SJCRH30 (cell line): Measurements from ENCODE around the gene RRP8. TPM values are rescaled to one million over a fixed set of nuclear protein-coding genes. Genes with fewer than 3 reads are reported as not detected.

ENCODE experiments used
- DNase-seq, 2 experiments: peaks; one replicate each; pipeline ENCODE4 v3.0.0-alpha.2; 2015 to 2020
- H3K27ac ChIP-seq: fragments of 250-450 bp; sonication (Bioruptor Pico); 2 replicates; pipeline ENCODE4 v1.5.1; 2020; ENCODE audit warnings: mild to moderate bottlenecking, moderate library complexity
- H3K27me3 ChIP-seq: fragments of 250-450 bp; sonication (Bioruptor Pico); 2 replicates; pipeline ENCODE4 v1.5.1; 2020; ENCODE audit warnings: mild to moderate bottlenecking, moderate library complexity
- H3K36me3 ChIP-seq: fragments of 250-450 bp; sonication (Bioruptor Pico); 2 replicates; pipeline ENCODE4 v1.5.1; 2020; ENCODE audit warnings: mild to moderate bottlenecking, moderate library complexity
- H3K4me1 ChIP-seq: fragments of 250-450 bp; sonication (Bioruptor Pico); 2 replicates; pipeline ENCODE4 v1.5.1; 2020; ENCODE audit warnings: mild to moderate bottlenecking, moderate library complexity
- H3K4me3 ChIP-seq: fragments of 250-450 bp; sonication (Bioruptor Pico); 2 replicates; pipeline ENCODE4 v1.5.1; 2020; ENCODE audit warnings: mild to moderate bottlenecking, moderate library complexity
- H3K9me3 ChIP-seq: fragments of 250-450 bp; sonication (Bioruptor Pico); replicated peaks from 2 replicates; pipeline ENCODE4 v1.5.1; 2020; ENCODE audit warnings: mild to moderate bottlenecking, moderate library complexity
- total RNA-seq: library from RNA; depleted of rRNA; stranded (reverse); fragments of >200 nt; shearing (Covaris generic); gene quantifications from 2 replicates; pipeline ENCODE4 v1.2.3, GENCODE V29; 2014

RRP8 gene
- total RNA-seq, 1 experiment from 2014 or later, result 15.9 TPM

- H3K27ac ChIP-seq, result no peak overlapping the region
- H3K27me3 ChIP-seq, result no peaks in the 10 kb centered on the region
- H3K36me3 ChIP-seq, result peaks cover 9% of the 10 kb centered on the region
- no peak overlapping the region for H3K4me3 ChIP-seq
- H3K4me1 ChIP-seq, result no peaks in the 10 kb centered on the region
- peaks cover 6% of the 10 kb centered on the region; the same call in 1 of the 2 replicates for H3K9me3 ChIP-seq
- DNase-seq, result no peak
These were observed 18.9 kb downstream of the RRP8 start for GRCh38 chr11:6584528-6584927.

- Histone ChIP-seq H3K9me3 (peaks cover 6% of the 10 kb centered on the region; the same call in 1 of the 2 replicates), H3K27me3 (no peaks in the 10 kb centered on the region), H3K4me1 (no peaks in the 10 kb centered on the region), H3K27ac (no peak overlapping the region), H3K4me3 (no peak overlapping the region), H3K36me3 (peaks cover 9% of the 10 kb centered on the region)
- no peak for DNase-seq
These were observed 19.8 kb downstream of the RRP8 start for GRCh38 chr11:6583584-6583983.

- DNase-seq, result no peak
- H3K27ac ChIP-seq, result no peak overlapping the region
- no peaks in the 10 kb centered on the region for H3K27me3 ChIP-seq
- H3K4me1 ChIP-seq, result peaks cover 8% of the 10 kb centered on the region; the same call in 1 of the 2 replicates
- no peak overlapping the region for H3K4me3 ChIP-seq
- peaks cover 2% of the 10 kb centered on the region; the same call in 1 of the 2 replicates for H3K9me3 ChIP-seq
- H3K36me3 ChIP-seq, result peaks cover 6% of the 10 kb centered on the region; the same call in 1 of the 2 replicates
These were observed 23.7 kb downstream of the RRP8 start for GRCh38 chr11:6579681-6580080.

GRCh38 chr11:6578134-6578533, 25.3 kb downstream of the RRP8 start:
- Histone ChIP-seq H3K4me3 (no peak overlapping the region), H3K27ac (no peak overlapping the region), H3K36me3 (no peaks in the 10 kb centered on the region), H3K9me3 (no peaks in the 10 kb centered on the region), H3K4me1 (peaks cover 8% of the 10 kb centered on the region; the same call in 1 of the 2 replicates), H3K27me3 (no peaks in the 10 kb centered on the region)
- no peak for DNase-seq

GRCh38 chr11:6576471-6577373, 26.7 kb downstream of the RRP8 start:
- Histone ChIP-seq H3K4me1 (peaks cover 8% of the 10 kb centered on the region; the same call in 1 of the 2 replicates), H3K27me3 (no peaks in the 10 kb centered on the region), H3K36me3 (no peaks in the 10 kb centered on the region), H3K9me3 (no peaks in the 10 kb centered on the region), H3K27ac (no peak overlapping the region), H3K4me3 (no peak overlapping the region)
- DNase-seq, result peak; percentile 58 to 76

- no peak for DNase-seq
- peaks cover 8% of the 10 kb centered on the region; the same call in 1 of the 2 replicates for H3K4me1 ChIP-seq
- no peak overlapping the region for H3K27ac ChIP-seq
These were observed 28.4 kb downstream of the RRP8 start for GRCh38 chr11:6574816-6575715.

GRCh38 chr11:6572215-6572614, 31.2 kb downstream of the RRP8 start:
- Histone ChIP-seq H3K36me3 (no peaks in the 10 kb centered on the region; the same call in 1 of the 2 replicates), H3K9me3 (no peaks in the 10 kb centered on the region), H3K27me3 (no peaks in the 10 kb centered on the region), H3K27ac (no peak overlapping the region), H3K4me1 (peaks cover 4% of the 10 kb centered on the region), H3K4me3 (no peak overlapping the region)
- DNase-seq, result no peak

More at GRCh38 chr11:6574816-6575715, 28.4 kb downstream of the RRP8 start:
- Histone ChIP-seq H3K27me3 (no peaks in the 10 kb centered on the region), H3K9me3 (no peaks in the 10 kb centered on the region), H3K4me3 (no peak overlapping the region), H3K36me3 (no peaks in the 10 kb centered on the region; the same call in 1 of the 2 replicates)

- Histone ChIP-seq H3K4me1 (no peaks in the 10 kb centered on the region; the same call in 1 of the 2 replicates), H3K9me3 (no peaks in the 10 kb centered on the region), H3K36me3 (no peaks in the 10 kb centered on the region; the same call in 1 of the 2 replicates), H3K4me3 (no peak overlapping the region), H3K27ac (no peak overlapping the region), H3K27me3 (no peaks in the 10 kb centered on the region)
- no peak for DNase-seq
These were observed 31.9 kb downstream of the RRP8 start for GRCh38 chr11:6571434-6572008.

- H3K4me1 ChIP-seq, result no peaks in the 10 kb centered on the region; the same call in 1 of the 2 replicates
- H3K27ac ChIP-seq, result no peak overlapping the region
- H3K4me3 ChIP-seq, result no peak overlapping the region
- no peaks in the 10 kb centered on the region for H3K9me3 ChIP-seq
- H3K36me3 ChIP-seq, result no peaks in the 10 kb centered on the region; the same call in 1 of the 2 replicates
- no peaks in the 10 kb centered on the region for H3K27me3 ChIP-seq
- DNase-seq, result no peak
These were observed 32.6 kb downstream of the RRP8 start for GRCh38 chr11:6570691-6571427.

GRCh38 chr11:6569706-6570105, 33.7 kb downstream of the RRP8 start:
- H3K9me3 ChIP-seq, result no peaks in the 10 kb centered on the region
- no peaks in the 10 kb centered on the region for H3K27me3 ChIP-seq
- H3K36me3 ChIP-seq, result no peaks in the 10 kb centered on the region; the same call in 1 of the 2 replicates
- no peak overlapping the region for H3K27ac ChIP-seq
- no peak for DNase-seq
- no peaks in the 10 kb centered on the region; the same call in 1 of the 2 replicates for H3K4me1 ChIP-seq
- no peak overlapping the region for H3K4me3 ChIP-seq

GRCh38 chr11:6568191-6568918, 35.1 kb downstream of the RRP8 start:
- Histone ChIP-seq H3K27me3 (no peaks in the 10 kb centered on the region), H3K9me3 (no peaks in the 10 kb centered on the region), H3K4me1 (no peaks in the 10 kb centered on the region; the same call in 1 of the 2 replicates), H3K4me3 (no peak overlapping the region), H3K36me3 (no peaks in the 10 kb centered on the region; the same call in 1 of the 2 replicates), H3K27ac (no peak overlapping the region)
- peak in 1 of 2 experiments; percentile 15 for DNase-seq

- no peaks in the 10 kb centered on the region; the same call in 1 of the 2 replicates for H3K4me1 ChIP-seq
- H3K27ac ChIP-seq, result no peak overlapping the region
- no peaks in the 10 kb centered on the region; the same call in 1 of the 2 replicates for H3K36me3 ChIP-seq
- DNase-seq, result no peak
- no peaks in the 10 kb centered on the region for H3K27me3 ChIP-seq
- no peak overlapping the region for H3K4me3 ChIP-seq
- no peaks in the 10 kb centered on the region for H3K9me3 ChIP-seq
These were observed 36.1 kb downstream of the RRP8 start for GRCh38 chr11:6567371-6567745.

- no peaks in the 10 kb centered on the region; the same call in 1 of the 2 replicates for H3K4me1 ChIP-seq
- no peak for DNase-seq
These were observed 36.6 kb downstream of the RRP8 start for GRCh38 chr11:6566704-6567370.

More at GRCh38 chr11:6566704-6567370, 36.6 kb downstream of the RRP8 start:
- Histone ChIP-seq H3K4me3 (no peak overlapping the region), H3K27me3 (no peaks in the 10 kb centered on the region), H3K27ac (no peak overlapping the region), H3K9me3 (no peaks in the 10 kb centered on the region), H3K36me3 (no peaks in the 10 kb centered on the region; the same call in 1 of the 2 replicates)
